ENCODE data around the gene INKA2. TPM values are rescaled to one million over a fixed set of nuclear protein-coding genes. Genes with fewer than 3 reads are reported as not detected.

INKA2 gene
- total and polyA plus RNA-seq, 7 donors: 1.2 to 5.4 (median 3.0) TPM

DNA sequence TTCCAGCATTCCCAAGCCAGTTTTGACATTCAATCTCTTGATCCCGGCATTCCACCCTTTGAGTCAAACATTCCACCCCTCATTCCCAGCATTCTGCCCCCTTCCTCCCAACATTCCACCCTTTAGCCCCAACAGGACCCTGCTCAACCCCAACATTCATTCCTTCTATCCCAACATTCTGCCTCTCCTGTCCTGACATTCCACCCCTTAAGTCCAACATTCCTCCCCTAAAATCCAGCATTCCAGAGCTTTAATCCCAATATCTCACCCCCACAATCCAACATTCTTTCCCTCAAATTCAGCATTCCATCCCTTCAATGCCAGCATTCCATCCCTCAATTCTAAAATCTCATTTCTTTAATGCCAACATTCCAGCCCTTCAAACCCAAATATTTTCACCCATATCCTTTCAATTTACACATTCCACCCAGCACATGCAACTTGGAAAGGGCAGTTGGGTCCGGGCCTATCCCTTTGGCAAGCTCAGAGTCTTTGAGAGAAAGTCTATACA, 39.4 kb upstream of the INKA2 start:
- H3K36me3 ChIP-seq: peaks cover 0 to 22% (median 0%) of the 10 kb centered on the region in 4 donors
- no peak overlapping the region for H3K27ac ChIP-seq
- TF ChIP-seq, protein P1, sequence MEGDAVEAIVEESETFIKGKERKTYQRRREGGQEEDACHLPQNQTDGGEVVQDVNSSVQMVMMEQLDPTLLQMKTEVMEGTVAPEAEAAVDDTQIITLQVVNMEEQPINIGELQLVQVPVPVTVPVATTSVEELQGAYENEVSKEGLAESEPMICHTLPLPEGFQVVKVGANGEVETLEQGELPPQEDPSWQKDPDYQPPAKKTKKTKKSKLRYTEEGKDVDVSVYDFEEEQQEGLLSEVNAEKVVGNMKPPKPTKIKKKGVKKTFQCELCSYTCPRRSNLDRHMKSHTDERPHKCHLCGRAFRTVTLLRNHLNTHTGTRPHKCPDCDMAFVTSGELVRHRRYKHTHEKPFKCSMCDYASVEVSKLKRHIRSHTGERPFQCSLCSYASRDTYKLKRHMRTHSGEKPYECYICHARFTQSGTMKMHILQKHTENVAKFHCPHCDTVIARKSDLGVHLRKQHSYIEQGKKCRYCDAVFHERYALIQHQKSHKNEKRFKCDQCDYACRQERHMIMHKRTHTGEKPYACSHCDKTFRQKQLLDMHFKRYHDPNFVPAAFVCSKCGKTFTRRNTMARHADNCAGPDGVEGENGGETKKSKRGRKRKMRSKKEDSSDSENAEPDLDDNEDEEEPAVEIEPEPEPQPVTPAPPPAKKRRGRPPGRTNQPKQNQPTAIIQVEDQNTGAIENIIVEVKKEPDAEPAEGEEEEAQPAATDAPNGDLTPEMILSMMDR (IDR thresholded peaks at IDR 0.05): no peak
- TF ChIP-seq POLR2A (IDR thresholded peaks at IDR 0.05) (no peak), EP300 (IDR thresholded peaks at IDR 0.05) (no peak), POLR2AphosphoS5 (IDR thresholded peaks at IDR 0.05) (no peak)
- H3K4me3 ChIP-seq: no peak overlapping the region
- intact Hi-C loops (cut with DNase I): no loop called here
- no peaks in the 10 kb centered on the region for H3K9me3 ChIP-seq
- no peak for DNase-seq
- H3K4me1 ChIP-seq: peaks cover 0 to 8% (median 0%) of the 10 kb centered on the region in 4 donors
- WGBS, 2 donors: 81% methylated on average over 2 of the region's 2 CpGs
- no peaks in the 10 kb centered on the region for H3K27me3 ChIP-seq

DNA sequence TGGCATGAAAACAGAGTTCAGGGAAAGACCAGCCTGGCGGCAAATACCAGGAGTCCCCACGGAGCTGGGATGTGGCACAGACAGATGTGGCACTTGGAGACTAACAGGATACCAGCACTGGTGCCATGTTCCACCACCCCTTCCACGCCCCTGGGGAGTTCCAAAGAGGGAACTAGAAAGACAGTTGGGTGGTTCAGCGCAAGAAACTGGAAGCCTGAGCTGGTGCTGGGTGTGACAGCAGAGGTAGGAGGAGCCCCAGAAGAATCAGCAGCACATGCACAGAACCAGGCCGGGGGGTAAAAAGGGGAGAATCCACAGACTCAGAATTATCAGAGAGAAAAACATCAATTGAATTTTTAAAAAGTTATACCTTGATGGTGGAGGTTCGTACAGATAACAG, 38.9 kb upstream of the INKA2 start:
- no peak for DNase-seq
- peaks cover 0 to 22% (median 0%) of the 10 kb centered on the region in 4 donors for H3K36me3 ChIP-seq
- intact Hi-C loops (cut with DNase I): no loop called here

DNA sequence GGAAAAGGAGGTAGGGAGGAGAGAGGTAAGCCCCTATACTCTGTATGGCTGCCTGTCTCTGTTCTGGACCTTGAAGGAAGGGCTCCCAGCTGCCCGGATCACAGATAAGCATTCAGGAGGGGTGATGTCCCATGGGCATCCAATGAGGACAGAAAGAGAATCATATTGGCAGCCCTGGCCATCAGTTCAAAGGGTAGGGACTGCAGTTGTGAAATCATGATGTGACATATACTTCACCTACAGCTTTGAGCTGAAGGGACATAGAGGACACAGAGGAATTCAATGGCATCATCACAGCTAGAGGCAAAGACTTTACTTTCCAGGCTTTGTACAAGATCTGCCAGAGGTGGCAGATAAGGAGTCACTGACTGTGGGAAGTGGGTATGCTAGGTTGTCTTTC, 38.1 kb upstream of the INKA2 start:
- no peak for TF ChIP-seq EP300 (IDR thresholded peaks at IDR 0.05)
- no peak for TF ChIP-seq POLR2A (IDR thresholded peaks at IDR 0.05)
- TF ChIP-seq, protein P1 (IDR thresholded peaks at IDR 0.05): no peak
- no peak for TF ChIP-seq POLR2AphosphoS5 (IDR thresholded peaks at IDR 0.05)

More for the DNA sequence above, 38.9 kb upstream of the INKA2 start:
- Histone ChIP-seq H3K9me3 (no peaks in the 10 kb centered on the region), H3K4me1 (peaks cover 0 to 8% (median 0%) of the 10 kb centered on the region in 4 donors), H3K4me3 (no peak overlapping the region), H3K27ac (no peak overlapping the region), H3K27me3 (no peaks in the 10 kb centered on the region)
- TF ChIP-seq POLR2A (IDR thresholded peaks at IDR 0.05): no peak
- TF ChIP-seq, protein P1 (IDR thresholded peaks at IDR 0.05): no peak
- no peak for TF ChIP-seq EP300 (IDR thresholded peaks at IDR 0.05)
- no peak for TF ChIP-seq POLR2AphosphoS5 (IDR thresholded peaks at IDR 0.05)
- WGBS, 2 donors: 85 to 89% methylated on average over 6 of the region's 6 CpGs

DNA sequence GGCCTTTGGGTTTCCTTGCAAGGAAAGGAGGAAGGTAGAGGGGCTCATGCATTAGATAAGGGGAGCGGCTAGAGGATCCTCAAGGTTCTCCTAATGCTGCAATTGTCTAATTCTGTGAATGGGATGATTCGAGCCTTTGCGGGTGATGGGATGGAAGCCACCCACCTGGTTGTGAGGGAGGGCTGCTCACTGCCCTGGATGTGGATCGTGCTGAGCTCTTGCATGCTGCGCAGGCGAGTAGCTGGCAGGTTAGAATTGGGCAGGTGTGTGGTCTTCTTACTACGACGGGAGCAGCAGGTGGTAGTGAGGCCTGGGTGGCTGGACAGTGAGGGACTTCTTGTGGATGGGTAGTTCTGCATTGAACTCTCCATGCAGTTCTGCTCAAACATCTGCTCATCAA, 37.7 kb upstream of the INKA2 start:
- Histone ChIP-seq H3K27ac (no peak overlapping the region), H3K4me3 (no peak overlapping the region), H3K36me3 (peaks cover 0 to 22% (median 0%) of the 10 kb centered on the region in 4 donors), H3K9me3 (no peaks in the 10 kb centered on the region), H3K4me1 (peaks cover 0 to 8% (median 0%) of the 10 kb centered on the region in 4 donors), H3K27me3 (no peaks in the 10 kb centered on the region)
- 93 to 95% methylated on average over 8 of the region's 8 CpGs for WGBS, 2 donors
- no peak for TF ChIP-seq POLR2A (IDR thresholded peaks at IDR 0.05)
- no peak for TF ChIP-seq EP300 (IDR thresholded peaks at IDR 0.05)
- no peak for DNase-seq
- intact Hi-C loops (cut with DNase I): no loop called here

More for the DNA sequence above, 38.1 kb upstream of the INKA2 start:
- 78 to 94% methylated on average over 1 of the region's 1 CpG for WGBS, 2 donors
- Histone ChIP-seq H3K4me3 (no peak overlapping the region), H3K9me3 (no peaks in the 10 kb centered on the region), H3K27me3 (no peaks in the 10 kb centered on the region), H3K36me3 (peaks cover 0 to 22% (median 0%) of the 10 kb centered on the region in 4 donors), H3K4me1 (peaks cover 0 to 8% (median 0%) of the 10 kb centered on the region in 4 donors), H3K27ac (no peak overlapping the region)
- no peak for DNase-seq
- intact Hi-C loops (cut with DNase I): no loop called here

DNA sequence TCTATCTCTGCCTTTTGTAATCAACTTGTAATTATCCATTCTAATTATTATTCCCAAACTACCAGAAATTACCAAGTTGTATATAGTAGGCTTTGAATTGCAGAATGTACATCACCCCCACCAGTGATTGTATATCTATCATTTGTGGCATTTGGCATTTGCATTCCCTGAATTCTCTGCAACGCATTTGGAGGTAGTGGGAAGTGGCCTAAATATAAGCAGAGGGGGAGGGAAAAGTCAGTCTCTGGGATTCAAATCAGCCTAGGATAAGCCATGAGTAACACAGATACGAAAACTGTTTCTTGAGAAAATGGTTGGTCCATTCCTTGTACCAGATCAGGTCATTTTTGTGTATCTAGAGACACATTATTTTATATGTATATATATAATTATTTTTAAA, 37.2 kb upstream of the INKA2 start:
- intact Hi-C loops (cut with DNase I): no loop called here
- H3K4me3 ChIP-seq: no peak overlapping the region
- no peak for DNase-seq
- TF ChIP-seq POLR2A (IDR thresholded peaks at IDR 0.05): no peak
- TF ChIP-seq, protein P1 (IDR thresholded peaks at IDR 0.05): no peak
- no peak for TF ChIP-seq EP300 (IDR thresholded peaks at IDR 0.05)
- no peak for TF ChIP-seq POLR2AphosphoS5 (IDR thresholded peaks at IDR 0.05)
- WGBS, 2 donors: 86 to 91% methylated on average over 2 of the region's 2 CpGs
- peaks cover 0 to 22% (median 0%) of the 10 kb centered on the region in 4 donors for H3K36me3 ChIP-seq
- H3K9me3 ChIP-seq: no peaks in the 10 kb centered on the region
- no peak overlapping the region for H3K27ac ChIP-seq
- no peaks in the 10 kb centered on the region for H3K27me3 ChIP-seq
- peaks cover 0 to 8% (median 0%) of the 10 kb centered on the region in 4 donors for H3K4me1 ChIP-seq
